SJCRH30 (cell line): ENCODE measurements around the gene NDST1. TPM values are rescaled to one million over a fixed set of nuclear protein-coding genes. Genes with fewer than 3 reads are reported as not detected.
"Not testable (repeated sequence)": the region's sequence is repeated elsewhere in the genome, so short reads cannot be mapped to it uniquely, and the experiment has no call there.

Experiments used
- DNase-seq, 2 experiments: peaks; one replicate each; pipeline ENCODE4 v3.0.0-alpha.2; 2015 to 2020
- H3K27ac ChIP-seq: fragments of 250-450 bp; sonication (Bioruptor Pico); 2 replicates; pipeline ENCODE4 v1.5.1; 2020; ENCODE audit warnings: mild to moderate bottlenecking, moderate library complexity
- H3K27me3 ChIP-seq: fragments of 250-450 bp; sonication (Bioruptor Pico); 2 replicates; pipeline ENCODE4 v1.5.1; 2020; ENCODE audit warnings: mild to moderate bottlenecking, moderate library complexity
- H3K36me3 ChIP-seq: fragments of 250-450 bp; sonication (Bioruptor Pico); 2 replicates; pipeline ENCODE4 v1.5.1; 2020; ENCODE audit warnings: mild to moderate bottlenecking, moderate library complexity
- H3K4me1 ChIP-seq: fragments of 250-450 bp; sonication (Bioruptor Pico); 2 replicates; pipeline ENCODE4 v1.5.1; 2020; ENCODE audit warnings: mild to moderate bottlenecking, moderate library complexity
- H3K4me3 ChIP-seq: fragments of 250-450 bp; sonication (Bioruptor Pico); 2 replicates; pipeline ENCODE4 v1.5.1; 2020; ENCODE audit warnings: mild to moderate bottlenecking, moderate library complexity
- H3K9me3 ChIP-seq: fragments of 250-450 bp; sonication (Bioruptor Pico); replicated peaks from 2 replicates; pipeline ENCODE4 v1.5.1; 2020; ENCODE audit warnings: mild to moderate bottlenecking, moderate library complexity
- total RNA-seq: library from RNA; depleted of rRNA; stranded (reverse); fragments of >200 nt; shearing (Covaris generic); gene quantifications from 2 replicates; pipeline ENCODE4 v1.2.3, GENCODE V29; 2014; rRNA removed

NDST1 gene
- total RNA-seq, result 30.0 and 31.4 TPM in 2 replicates

DNA sequence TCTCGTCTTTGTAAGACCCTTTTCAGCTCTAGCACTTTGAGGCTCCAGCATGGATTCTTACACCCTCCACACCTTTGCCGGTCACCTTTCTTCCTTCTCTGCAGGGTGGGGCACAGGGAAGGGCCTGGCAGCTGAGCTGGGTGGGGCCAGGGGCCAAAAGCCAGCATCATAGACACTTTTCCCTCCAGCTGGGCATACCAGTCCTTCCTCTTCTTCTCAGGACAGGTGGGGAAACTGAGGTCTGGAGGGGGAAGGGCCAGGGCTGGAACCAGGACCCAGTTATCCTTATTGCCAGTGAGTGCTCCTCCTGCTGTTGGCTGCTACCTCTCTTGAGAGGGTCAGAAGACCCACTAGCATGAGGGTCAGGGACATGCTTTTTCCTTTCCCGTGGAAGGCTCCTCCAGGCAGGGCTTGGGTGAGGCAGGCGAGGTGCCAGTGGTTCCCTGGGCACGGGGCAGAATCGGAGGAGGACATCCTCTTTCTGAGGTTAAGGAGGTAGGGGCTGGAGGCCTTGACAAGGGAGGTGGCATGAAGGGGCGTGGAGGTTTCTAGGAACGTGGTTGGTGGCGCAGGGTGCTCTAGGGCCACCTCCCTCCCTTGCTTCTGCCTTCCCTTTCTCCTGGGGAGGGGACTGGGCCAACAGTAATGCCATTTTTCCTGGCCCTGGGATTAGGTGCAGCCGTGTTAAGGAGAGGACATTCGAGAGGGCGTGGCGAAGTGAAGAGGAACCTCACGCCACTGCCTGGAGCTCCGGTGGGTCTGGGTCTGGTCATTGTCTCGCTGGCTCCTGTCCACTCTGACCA, at the start of gene NDST1:
Gene NDST1, plus strand, starts transcription at position 658 of the 803 bp plus-strand sequence. CDS start 13,124 bp downstream, outside the sequence.
- no peak for DNase-seq
- no peak within 1 kb of the TSS for H3K4me3 ChIP-seq
- no peaks in the 10 kb centered on the region for H3K36me3 ChIP-seq
- no peaks in the 10 kb centered on the region for H3K9me3 ChIP-seq
- no peak within 1 kb of the TSS; the same call in 1 of the 2 replicates for H3K27ac ChIP-seq
- no peaks in the 10 kb centered on the region for H3K27me3 ChIP-seq
- peaks cover 73% of the 10 kb centered on the region for H3K4me1 ChIP-seq

- Histone ChIP-seq H3K27ac (no peak overlapping the region), H3K36me3 (no peaks in the 10 kb centered on the region), H3K4me1 (peaks cover 2% of the 10 kb centered on the region; the same call in 1 of the 2 replicates), H3K27me3 (no peaks in the 10 kb centered on the region), H3K9me3 (no peaks in the 10 kb centered on the region), H3K4me3 (peak overlapping the region; percentile 36)
- peak; percentile 76 to 83 for DNase-seq
Measured at GRCh38 chr5:150458802-150459557, 49.0 kb upstream of the NDST1 start.

GRCh38 chr5:150460781-150461180, 47.1 kb upstream of the NDST1 start:
- DNase-seq, result no peak
- Histone ChIP-seq H3K36me3 (no peaks in the 10 kb centered on the region), H3K27ac (no peak overlapping the region), H3K4me1 (peaks cover 2% of the 10 kb centered on the region; the same call in 1 of the 2 replicates), H3K27me3 (no peaks in the 10 kb centered on the region), H3K4me3 (no peak overlapping the region), H3K9me3 (no peaks in the 10 kb centered on the region)

DNA sequence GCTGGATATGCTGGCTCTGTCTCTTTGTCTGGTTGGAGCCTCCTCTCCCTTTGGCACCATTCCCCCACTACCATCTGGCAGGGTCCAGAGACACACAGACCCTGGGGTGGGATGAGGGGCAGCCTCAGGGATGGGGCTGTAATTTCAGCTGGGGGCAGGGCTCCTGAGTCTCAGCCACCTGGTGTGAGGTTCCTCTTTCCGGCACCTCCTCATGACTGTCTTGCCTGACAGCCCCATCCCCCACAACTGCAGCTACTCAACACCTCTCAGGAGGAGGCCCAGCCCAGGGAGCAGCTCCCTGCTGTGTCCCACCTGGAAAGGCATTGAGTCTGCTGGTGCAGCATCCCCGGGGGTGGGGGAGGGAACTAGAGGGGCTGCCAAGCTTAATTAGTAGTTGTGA, 46.7 kb upstream of the NDST1 start:
- no peaks in the 10 kb centered on the region for H3K9me3 ChIP-seq
- H3K27me3 ChIP-seq, result no peaks in the 10 kb centered on the region
- no peak overlapping the region for H3K27ac ChIP-seq
- DNase-seq, result no peak
- H3K36me3 ChIP-seq, result no peaks in the 10 kb centered on the region
- no peak overlapping the region for H3K4me3 ChIP-seq
- peaks cover 2% of the 10 kb centered on the region; the same call in 1 of the 2 replicates for H3K4me1 ChIP-seq

DNA sequence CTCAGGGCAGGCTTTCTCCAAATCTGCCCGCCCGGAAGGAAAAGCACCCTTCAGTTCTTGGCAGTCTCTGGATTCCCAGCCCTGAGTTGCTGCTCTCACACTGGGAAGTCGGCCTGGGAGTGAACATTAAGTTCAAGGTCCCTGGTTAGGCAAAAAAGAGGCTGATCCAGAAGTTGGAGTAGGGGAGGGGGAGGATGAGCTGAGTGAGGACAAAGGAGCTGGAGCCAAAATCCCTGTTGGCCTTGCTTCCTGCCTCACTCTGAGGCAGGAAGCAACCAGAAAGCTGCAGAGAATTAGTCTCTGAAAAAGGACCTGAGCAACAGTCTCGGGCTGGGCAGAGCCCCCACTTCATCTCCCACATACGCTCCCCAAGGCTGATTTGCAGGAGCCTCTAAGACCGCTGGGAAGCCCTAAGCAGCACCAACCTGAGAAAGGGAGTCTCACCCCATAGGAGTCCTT, 43.3 kb upstream of the NDST1 start:
- Histone ChIP-seq H3K27ac (no peak overlapping the region), H3K4me3 (no peak overlapping the region), H3K9me3 (no peaks in the 10 kb centered on the region), H3K4me1 (peaks cover 9% of the 10 kb centered on the region), H3K27me3 (no peaks in the 10 kb centered on the region), H3K36me3 (no peaks in the 10 kb centered on the region)
- no peak for DNase-seq

GRCh38 chr5:150465927-150466326, 42.0 kb upstream of the NDST1 start:
- H3K4me3 ChIP-seq, result no peak overlapping the region
- H3K27ac ChIP-seq, result no peak overlapping the region
- no peaks in the 10 kb centered on the region for H3K36me3 ChIP-seq
- H3K4me1 ChIP-seq, result peaks cover 17% of the 10 kb centered on the region
- no peaks in the 10 kb centered on the region for H3K27me3 ChIP-seq
- DNase-seq, result no peak
- no peaks in the 10 kb centered on the region for H3K9me3 ChIP-seq

- H3K9me3 ChIP-seq, result no peaks in the 10 kb centered on the region
- no peaks in the 10 kb centered on the region for H3K27me3 ChIP-seq
- DNase-seq, result no peak
- H3K27ac ChIP-seq, result no peak overlapping the region
- H3K36me3 ChIP-seq, result no peaks in the 10 kb centered on the region
- H3K4me3 ChIP-seq, result no peak overlapping the region
- H3K4me1 ChIP-seq, result peaks cover 29% of the 10 kb centered on the region
Measured at GRCh38 chr5:150468206-150468605, 39.7 kb upstream of the NDST1 start.

- DNase-seq, result peak; percentile 65 to 70
- H3K4me1 ChIP-seq, result peaks cover 46% of the 10 kb centered on the region
Measured at GRCh38 chr5:150469718-150470469, 38.0 kb upstream of the NDST1 start.

DNA sequence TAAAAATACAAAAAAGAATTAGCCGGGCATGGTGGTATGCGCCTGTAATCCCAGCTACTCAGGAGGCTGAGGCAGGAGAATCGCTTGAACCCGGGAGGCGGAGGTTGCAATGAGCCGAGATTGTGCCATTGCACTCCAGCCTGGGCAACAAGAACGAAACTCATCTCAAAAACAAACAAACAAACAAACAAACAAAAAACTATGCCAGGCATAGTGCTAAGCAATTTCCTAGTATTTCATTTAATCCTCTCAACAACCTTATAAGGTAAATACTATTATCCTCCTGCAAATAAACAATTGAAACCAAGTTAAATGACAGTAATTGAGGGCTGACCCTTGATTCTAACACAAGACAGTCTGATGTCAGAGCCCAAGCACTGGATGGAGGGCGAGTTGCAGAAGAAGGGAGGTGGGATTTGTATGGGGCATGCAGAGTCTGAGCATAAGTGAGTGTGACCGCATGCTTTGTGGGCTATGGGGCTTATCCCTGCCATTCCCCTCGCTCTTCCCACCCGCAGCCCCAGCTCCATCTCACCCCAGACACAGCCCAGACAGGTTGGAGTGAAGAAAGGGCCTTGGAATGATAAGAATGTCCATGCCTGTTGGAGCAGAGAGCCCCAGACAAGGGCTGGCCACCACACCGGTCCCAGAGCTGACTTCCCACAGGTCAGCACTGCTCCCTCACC, 34.1 kb upstream of the NDST1 start:
- Histone ChIP-seq H3K4me3 (no peak overlapping the region), H3K27me3 (no peaks in the 10 kb centered on the region), H3K4me1 (peaks cover 58% of the 10 kb centered on the region), H3K9me3 (no peaks in the 10 kb centered on the region), H3K36me3 (no peaks in the 10 kb centered on the region), H3K27ac (peak overlapping the region; percentile 72)
- DNase-seq, result peak; percentile 56 to 79

More at GRCh38 chr5:150469718-150470469, 38.0 kb upstream of the NDST1 start:
- no peak overlapping the region for H3K4me3 ChIP-seq
- no peaks in the 10 kb centered on the region for H3K36me3 ChIP-seq
- H3K9me3 ChIP-seq, result no peaks in the 10 kb centered on the region
- H3K27me3 ChIP-seq, result no peaks in the 10 kb centered on the region
- H3K27ac ChIP-seq, result peak overlapping the region; percentile 24

- H3K4me3 ChIP-seq, H3K27me3 ChIP-seq, H3K36me3 ChIP-seq, H3K27ac ChIP-seq, H3K9me3 ChIP-seq, DNase-seq: not testable (repeated sequence)
- peaks cover 41% of the 10 kb centered on the region for H3K4me1 ChIP-seq
Measured at GRCh38 chr5:150476568-150476967, 31.4 kb upstream of the NDST1 start.

- Histone ChIP-seq H3K27me3 (no peaks in the 10 kb centered on the region), H3K4me3 (no peak overlapping the region), H3K36me3 (no peaks in the 10 kb centered on the region), H3K4me1 (peaks cover 18% of the 10 kb centered on the region), H3K27ac (no peak overlapping the region), H3K9me3 (no peaks in the 10 kb centered on the region)
- DNase-seq, result no peak
Measured at GRCh38 chr5:150479416-150479815, 28.5 kb upstream of the NDST1 start.

GRCh38 chr5:150481708-150481965, 26.3 kb upstream of the NDST1 start:
- Histone ChIP-seq H3K27me3 (no peaks in the 10 kb centered on the region), H3K4me3 (no peak overlapping the region), H3K4me1 (peaks cover 13% of the 10 kb centered on the region), H3K36me3 (no peaks in the 10 kb centered on the region), H3K9me3 (no peaks in the 10 kb centered on the region), H3K27ac (no peak overlapping the region)
- no peak for DNase-seq

GRCh38 chr5:150481972-150482406, 25.9 kb upstream of the NDST1 start:
- no peak for DNase-seq
- H3K27me3 ChIP-seq, result no peaks in the 10 kb centered on the region
- H3K9me3 ChIP-seq, result no peaks in the 10 kb centered on the region
- no peaks in the 10 kb centered on the region for H3K36me3 ChIP-seq
- H3K4me3 ChIP-seq, result no peak overlapping the region
- peaks cover 10% of the 10 kb centered on the region for H3K4me1 ChIP-seq
- no peak overlapping the region for H3K27ac ChIP-seq

DNA sequence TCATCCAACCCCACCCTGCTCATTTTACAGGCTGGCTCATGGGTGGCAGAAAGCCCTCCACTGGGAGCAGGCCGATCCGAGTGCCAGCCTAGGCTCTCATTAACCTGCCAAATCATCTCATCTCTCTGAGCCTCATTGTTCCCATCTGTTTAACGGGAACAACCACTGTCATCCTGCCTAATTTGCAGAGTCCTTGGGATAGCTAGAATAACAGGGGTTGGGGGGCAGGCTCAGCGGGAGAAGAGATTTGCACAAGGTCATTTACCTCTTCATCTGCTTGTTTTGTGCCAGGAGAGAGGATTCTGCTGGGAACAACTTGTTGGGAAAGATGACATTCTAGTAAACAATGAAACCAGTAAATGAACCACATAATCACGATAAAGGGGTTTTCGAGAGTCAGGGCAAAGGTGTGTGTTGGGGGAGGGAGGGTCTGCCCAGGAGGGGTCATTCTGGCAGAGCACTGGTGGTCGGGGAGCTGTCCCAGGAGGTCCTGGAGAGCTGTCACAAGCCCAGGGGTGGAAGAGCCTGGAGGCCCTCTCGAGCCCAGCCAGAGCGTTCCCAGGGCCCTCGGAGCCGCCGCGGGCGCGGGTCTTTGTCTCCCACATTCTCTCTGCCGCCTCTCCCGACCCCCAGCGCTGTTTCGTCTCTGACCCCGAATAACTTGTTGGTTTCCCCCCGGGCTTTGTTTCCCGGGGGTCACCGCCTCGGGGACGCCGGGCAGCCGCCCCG, 22.8 kb upstream of the NDST1 start:
- Histone ChIP-seq H3K36me3 (peaks cover 1% of the 10 kb centered on the region; the same call in 1 of the 2 replicates), H3K9me3 (no peaks in the 10 kb centered on the region), H3K27me3 (no peaks in the 10 kb centered on the region), H3K4me3 (peak overlapping the region; percentile 99), H3K27ac (peak overlapping the region; percentile 82), H3K4me1 (peaks cover 19% of the 10 kb centered on the region; the same call in 1 of the 2 replicates)
- DNase-seq, result no peak
